ENCODE results near the gene PPP1R9A.

GRCh38 chr7:94922457-94922856 lies 15.1 kb downstream of the PPP1R9A start:
- TF ChIP-seq, protein P1, sequence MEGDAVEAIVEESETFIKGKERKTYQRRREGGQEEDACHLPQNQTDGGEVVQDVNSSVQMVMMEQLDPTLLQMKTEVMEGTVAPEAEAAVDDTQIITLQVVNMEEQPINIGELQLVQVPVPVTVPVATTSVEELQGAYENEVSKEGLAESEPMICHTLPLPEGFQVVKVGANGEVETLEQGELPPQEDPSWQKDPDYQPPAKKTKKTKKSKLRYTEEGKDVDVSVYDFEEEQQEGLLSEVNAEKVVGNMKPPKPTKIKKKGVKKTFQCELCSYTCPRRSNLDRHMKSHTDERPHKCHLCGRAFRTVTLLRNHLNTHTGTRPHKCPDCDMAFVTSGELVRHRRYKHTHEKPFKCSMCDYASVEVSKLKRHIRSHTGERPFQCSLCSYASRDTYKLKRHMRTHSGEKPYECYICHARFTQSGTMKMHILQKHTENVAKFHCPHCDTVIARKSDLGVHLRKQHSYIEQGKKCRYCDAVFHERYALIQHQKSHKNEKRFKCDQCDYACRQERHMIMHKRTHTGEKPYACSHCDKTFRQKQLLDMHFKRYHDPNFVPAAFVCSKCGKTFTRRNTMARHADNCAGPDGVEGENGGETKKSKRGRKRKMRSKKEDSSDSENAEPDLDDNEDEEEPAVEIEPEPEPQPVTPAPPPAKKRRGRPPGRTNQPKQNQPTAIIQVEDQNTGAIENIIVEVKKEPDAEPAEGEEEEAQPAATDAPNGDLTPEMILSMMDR (IDR thresholded peaks at IDR 0.05): no peak
- TF ChIP-seq POLR2A (IDR thresholded peaks at IDR 0.05; ENCODE audit: low read depth) (no peak), POLR2AphosphoS5 (IDR thresholded peaks at IDR 0.05) (no peak)

All from esophagus muscularis mucosa (tissue), 3 donors.